Activated naive CD4-positive, alpha-beta T cell treated with anti-CD3 and anti-CD28 coated beads, Interleukin-2, amount 50 U/mL, for 72 hours (primary cell): ENCODE data around the gene VAT1. TPM values are rescaled to one million over a fixed set of nuclear protein-coding genes. Genes with fewer than 3 reads are reported as not detected.

ENCODE experiments used
- ATAC-seq, 2 donors: fragments of 150-1000 bp; cut with Tn5 transposase; 2 replicates each; pipeline ENCODE4 v1.10.0; 2021; ENCODE audit warnings: mild to moderate bottlenecking in 2 of 2, moderate library complexity in 2 of 2
- DNase-seq, 2 donors: peaks; one replicate each; pipeline ENCODE4 v3.0.0; 2021 to 2022; ENCODE audit warnings: low spot score in 2 of 2
- H3K27ac Mint-ChIP-seq, 2 donors: one replicate each; pipeline ENCODE4 v1.8.0; 2022; ENCODE audit warnings: mild to moderate bottlenecking in 2 of 2, mixed read lengths in 2 of 2
- H3K36me3 Mint-ChIP-seq, 2 donors: one replicate each; pipeline ENCODE4 v1.8.0; 2022; ENCODE audit warnings: mixed read lengths in 2 of 2
- H3K9me3 Mint-ChIP-seq, 2 donors: one replicate each; pipeline ENCODE4 v1.8.0; 2022; ENCODE audit warnings: mixed read lengths in 2 of 2
- total RNA-seq, 2 donors: library from RNA; stranded (reverse); gene quantifications; one replicate each; pipeline ENCODE4 v1.2.3, GENCODE V29; 2022

VAT1 gene
- total RNA-seq, 2 donors from 2014 or later: 28.3 to 35.7 TPM

DNA sequence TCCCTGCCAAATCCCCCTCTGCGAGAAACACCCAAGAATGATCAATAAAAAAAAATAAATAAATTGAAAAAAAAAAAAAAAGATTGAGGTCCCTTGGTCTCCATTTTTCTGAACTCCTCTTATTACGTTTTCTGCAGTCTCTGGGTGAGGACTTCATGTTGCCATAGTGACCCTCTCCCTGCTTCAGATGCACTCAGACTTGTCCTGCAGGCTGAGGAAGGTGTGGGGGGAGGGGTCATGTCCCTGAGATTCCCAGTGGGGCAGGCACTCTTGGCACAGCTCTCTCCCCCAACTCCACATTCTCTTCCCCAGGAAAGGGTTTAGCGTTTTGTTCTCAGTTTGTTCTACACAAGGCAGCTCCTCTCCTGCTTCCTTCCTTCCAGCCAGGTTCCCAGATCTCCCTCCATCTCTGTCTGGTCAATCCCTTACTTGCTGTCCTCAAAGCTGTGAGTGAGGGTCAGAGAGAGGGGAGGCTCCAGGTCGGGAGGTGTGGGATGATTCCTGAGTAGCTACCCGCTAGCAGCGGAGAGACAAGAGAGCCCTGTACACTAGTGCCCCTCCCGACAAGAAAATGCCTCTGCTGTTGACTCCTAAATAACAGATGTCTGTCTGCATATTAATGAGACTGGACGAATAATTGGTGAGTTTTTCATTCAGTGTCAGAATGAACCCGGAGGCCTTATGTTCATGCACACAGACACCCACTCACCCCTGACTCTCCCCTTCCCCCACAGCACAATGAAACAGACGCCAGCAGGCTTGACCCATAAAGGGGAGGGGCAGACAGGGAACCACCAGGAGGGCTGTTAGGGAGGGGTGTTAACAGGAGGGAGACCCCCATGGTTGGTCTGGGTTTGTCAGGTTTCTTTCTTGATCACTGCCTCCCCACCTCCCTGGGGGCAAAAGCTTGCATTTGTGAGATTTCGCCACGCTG, 12.0 kb upstream of the VAT1 start:
- H3K27ac Mint-ChIP-seq: no peak overlapping the region
- H3K36me3 Mint-ChIP-seq: no peaks in the 10 kb centered on the region
- no peaks in the 10 kb centered on the region for H3K9me3 Mint-ChIP-seq
- DNase-seq (no peak), ATAC-seq (no peak)

DNA sequence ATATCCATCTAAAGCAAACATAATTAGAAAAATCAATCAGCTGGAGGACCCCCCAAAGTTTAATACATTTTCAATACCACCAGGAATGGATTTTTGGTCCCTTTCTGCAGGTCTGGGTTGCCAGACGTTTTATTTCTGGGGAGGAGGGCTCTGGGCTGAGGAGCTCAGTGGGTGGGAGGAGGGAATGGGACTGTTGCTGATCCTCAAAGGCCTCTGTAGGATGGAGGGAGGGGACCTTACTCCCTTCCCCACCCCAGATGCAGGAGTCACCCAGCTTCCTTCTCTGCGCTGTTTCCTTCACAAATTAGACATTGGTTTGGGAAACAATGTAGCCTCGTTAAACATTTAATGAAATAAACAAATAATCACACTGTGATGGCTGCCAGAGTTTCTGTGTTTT, 9.5 kb upstream of the VAT1 start:
- no peak for ATAC-seq
- DNase-seq: no peak
- no peak overlapping the region for H3K27ac Mint-ChIP-seq
- no peaks in the 10 kb centered on the region for H3K36me3 Mint-ChIP-seq
- no peaks in the 10 kb centered on the region for H3K9me3 Mint-ChIP-seq

DNA sequence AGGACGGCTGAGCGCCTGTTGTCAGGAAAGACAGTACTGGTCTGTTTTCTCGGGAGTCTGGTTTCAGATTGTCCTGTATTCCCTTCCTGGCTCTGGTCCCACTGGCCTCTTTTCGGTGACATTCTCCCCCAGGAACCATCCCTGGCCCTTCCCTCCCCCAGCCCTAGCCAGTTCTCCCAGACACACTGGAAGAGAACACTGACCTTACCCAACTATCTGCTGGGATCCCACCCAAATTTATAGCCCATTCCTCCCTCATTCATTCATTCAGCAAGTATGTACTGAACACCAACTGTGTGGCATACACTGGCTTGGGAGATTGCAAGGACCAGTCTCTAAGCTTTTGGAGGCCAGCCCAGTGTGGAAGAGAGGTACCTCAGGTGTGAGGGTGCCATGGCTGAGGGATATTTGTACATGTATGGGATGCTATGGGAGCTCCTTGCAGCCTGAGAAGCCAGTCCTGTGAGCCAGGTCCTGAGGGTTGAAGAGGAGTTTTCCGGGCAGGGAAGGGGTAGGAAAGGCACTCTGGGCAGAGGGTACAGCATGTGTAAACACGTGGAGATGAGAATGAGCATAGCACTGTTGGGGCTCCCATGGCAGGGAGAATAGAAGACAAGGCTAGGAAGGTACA, 8.1 kb upstream of the VAT1 start:
- Mint-ChIP-seq H3K9me3 (no peaks in the 10 kb centered on the region), H3K36me3 (no peaks in the 10 kb centered on the region), H3K27ac (no peak overlapping the region)
- DNase-seq (no peak), ATAC-seq (no peak)

DNA sequence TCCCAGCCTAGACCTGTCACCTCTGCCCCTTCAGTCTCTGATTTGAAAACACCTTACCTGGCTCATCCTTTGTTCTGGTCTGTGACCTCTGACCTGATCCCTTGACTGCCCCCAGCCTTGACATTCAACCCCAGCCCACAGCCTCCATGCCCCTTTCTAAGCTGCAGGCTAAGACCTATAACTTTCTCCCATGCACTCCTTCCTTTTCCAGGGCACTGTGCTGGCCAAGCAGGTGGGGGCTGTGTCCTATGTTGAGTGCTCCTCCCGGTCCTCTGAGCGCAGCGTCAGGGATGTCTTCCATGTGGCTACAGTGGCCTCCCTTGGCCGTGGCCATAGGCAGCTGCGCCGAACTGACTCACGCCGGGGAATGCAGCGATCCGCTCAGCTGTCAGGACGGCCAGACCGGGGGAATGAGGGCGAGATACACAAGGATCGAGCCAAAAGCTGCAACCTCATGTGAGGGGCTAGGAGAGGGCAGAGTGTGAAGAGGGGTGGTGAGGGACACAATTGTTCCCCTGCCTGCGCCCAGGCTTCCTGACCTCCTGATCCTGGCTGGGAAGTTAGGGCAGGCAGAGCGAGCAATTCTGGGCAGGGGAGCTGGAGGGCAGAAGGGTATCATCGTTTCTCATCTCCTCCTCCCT, 6.2 kb upstream of the VAT1 start:
- Mint-ChIP-seq H3K9me3 (no peaks in the 10 kb centered on the region), H3K36me3 (no peaks in the 10 kb centered on the region), H3K27ac (peak overlapping the region in 1 of 2 donors; percentile 79)
- DNase-seq: no peak
- ATAC-seq: no peak

DNA sequence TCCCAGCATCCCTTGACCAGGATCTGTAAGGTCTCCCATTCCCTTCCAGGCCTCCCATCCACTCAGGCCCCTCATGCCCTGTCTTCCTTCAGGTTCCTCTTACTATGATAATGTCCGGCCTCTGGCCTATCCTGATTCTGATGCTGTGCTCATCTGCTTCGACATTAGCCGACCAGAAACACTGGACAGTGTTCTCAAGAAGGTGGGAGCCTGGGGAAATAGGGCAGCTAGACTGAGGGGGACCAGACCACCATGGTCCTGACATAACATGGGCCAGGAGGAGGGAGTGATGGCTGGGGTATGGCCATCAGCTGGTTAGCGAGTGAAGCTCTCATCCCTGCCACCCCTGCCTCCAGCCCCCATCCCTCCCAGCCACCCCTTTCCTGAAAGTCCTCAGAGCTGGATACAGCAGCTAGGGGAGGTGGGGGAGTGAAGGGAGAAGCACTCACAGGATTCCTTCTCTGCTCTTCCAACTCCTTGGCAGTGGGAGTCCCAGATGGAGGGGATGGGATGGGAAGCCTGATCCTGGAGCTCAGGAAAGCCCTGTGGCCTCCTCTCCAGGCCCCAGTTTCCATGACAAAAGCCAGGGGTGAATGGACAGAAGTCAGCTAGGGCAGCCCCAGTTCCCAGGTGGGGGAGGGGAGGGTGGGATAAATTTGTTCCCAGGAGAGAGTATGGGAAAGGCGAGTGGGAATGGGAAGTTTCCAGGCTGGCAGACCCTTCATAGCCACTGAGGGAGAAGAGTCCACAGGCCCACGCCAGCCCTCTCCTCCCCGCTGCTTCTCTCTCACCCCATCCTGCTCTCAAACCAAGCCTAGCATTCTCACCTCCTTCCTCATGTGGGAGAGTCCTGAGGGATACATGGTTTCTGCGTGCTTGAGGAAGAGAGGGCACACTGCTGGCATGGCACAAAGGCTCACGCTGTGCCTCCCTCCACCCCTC, 5.2 kb upstream of the VAT1 start:
- DNase-seq (no peak), ATAC-seq (no peak)
- H3K36me3 Mint-ChIP-seq: no peaks in the 10 kb centered on the region
- peak overlapping the region in 1 of 2 donors; percentile 16 for H3K27ac Mint-ChIP-seq
- H3K9me3 Mint-ChIP-seq: no peaks in the 10 kb centered on the region

DNA sequence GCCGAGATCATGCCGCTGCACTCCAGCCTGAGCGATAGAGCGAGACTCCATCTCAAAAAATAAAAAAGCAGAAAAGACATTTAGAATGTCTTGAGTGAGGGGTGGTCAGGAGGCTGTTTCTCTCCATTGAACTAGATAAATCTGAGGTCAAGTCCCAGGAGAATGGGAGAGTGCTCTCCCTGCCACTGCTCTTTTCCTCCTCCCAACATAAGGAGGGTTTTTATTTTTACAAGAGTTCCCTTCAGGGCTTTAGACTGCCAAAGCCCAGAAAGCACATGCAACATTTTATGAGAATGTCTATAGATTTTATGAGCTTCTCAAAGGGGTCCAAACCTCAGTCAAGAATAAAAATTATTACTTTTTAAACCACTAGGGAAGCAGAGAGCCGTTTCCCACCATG, 4.4 kb upstream of the VAT1 start:
- H3K27ac Mint-ChIP-seq: no peak overlapping the region
- no peaks in the 10 kb centered on the region for H3K36me3 Mint-ChIP-seq
- ATAC-seq (no peak), DNase-seq (no peak)
- H3K9me3 Mint-ChIP-seq: no peaks in the 10 kb centered on the region

DNA sequence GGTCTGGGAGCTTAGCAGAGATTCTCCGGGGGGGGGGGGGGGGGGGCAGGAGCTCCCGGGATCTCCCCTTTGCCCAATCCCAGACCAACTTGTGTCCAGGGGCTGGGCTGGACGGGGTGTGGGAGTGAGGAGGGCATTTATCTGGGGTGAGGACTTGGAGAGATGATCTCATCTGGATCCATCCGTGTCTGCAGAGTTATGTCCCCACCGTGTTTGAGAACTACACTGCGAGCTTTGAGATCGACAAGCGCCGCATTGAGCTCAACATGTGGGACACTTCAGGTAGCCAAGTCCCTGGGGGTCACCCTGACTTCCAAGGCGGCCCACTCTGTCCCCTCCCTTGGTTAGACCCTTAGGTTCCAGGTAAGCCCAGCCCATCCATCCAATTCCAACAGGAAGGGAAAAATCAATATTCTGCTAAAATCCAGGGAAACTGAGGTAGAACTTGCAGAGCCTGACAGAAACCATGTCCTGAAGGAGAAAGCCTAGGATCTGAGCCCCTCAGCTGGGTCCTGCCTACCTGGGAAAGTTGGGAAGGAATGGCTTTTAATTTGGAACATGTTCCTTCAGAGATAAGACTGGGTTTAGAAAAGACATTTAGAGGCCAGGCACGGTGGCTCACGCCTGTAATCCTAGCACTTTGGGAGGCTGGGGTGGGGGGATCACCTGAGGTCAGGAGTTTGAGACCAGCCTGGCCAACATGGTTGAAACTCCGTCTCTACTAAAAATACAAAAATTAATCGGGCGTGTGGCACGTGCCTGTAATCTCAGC, 3.8 kb upstream of the VAT1 start:
- H3K27ac Mint-ChIP-seq: no peak overlapping the region
- no peaks in the 10 kb centered on the region for H3K9me3 Mint-ChIP-seq
- DNase-seq: no peak
- no peaks in the 10 kb centered on the region for H3K36me3 Mint-ChIP-seq
- no peak for ATAC-seq

DNA sequence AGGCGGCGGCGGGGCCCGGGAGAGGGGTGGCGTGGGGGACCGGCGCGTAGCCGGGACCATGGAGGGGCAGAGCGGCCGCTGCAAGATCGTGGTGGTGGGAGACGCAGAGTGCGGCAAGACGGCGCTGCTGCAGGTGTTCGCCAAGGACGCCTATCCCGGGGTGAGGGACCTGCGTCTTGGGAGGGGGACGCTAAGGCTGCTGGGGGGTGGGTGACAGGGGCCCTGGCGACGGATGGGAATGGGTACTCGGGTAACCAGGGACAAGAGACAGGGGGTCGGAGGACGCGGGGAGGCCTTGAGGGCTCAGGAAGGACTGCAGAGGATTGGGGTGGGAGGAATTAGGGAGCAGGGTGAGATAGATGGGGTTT, 3.1 kb upstream of the VAT1 start:
- H3K27ac Mint-ChIP-seq: peak overlapping the region; percentile 48 to 50
- ATAC-seq (no peak), DNase-seq (no peak)
- H3K36me3 Mint-ChIP-seq: no peaks in the 10 kb centered on the region
- H3K9me3 Mint-ChIP-seq: no peaks in the 10 kb centered on the region

DNA sequence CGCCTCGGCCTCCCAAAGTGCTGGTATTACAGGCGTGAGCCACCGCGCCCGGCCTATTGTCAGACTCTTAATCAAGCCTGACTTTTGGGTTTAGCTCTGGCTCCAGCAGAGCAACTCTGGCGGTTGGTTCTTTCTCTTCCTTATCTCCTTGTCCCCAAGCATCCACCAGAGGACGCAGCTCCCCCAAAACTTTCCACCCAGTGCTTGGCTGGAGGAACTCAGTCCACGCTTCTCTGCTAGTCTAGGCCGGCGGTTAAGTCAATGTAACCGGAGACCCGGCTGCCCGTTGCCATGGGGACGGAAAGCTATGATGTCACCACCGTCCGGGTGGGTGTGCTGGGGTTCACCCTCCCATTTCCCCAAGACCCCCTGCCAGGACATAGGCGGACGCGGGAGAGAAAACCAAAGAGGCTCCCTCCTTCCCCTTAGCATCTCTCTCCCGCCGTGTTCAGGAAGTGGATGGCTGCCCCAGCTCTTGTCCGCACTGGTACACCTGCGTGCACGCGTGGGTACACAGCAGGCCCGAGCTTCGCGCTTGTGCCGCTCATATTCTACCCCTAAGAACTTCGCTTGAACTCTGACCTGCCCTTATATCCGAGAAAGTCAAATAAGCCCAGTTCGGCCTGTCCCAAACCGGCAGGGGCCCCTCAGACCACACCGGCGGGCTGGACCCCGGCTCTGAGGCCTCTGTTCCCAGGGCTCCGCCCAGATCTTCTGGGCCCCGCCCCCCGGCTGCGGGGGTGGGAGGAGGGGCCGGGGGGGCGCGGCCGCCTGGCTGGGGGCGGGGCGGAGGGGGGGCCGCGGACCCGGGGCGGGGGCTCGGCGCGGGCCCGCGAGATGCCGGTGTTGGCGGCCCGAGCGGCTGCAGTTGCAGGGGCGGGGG, 2.5 kb upstream of the VAT1 start, which contains the start of gene RND2:
TSS of gene RND2 (plus strand) at position 825 of the 883 bp plus-strand sequence. CDS start 117 bp downstream, outside the sequence.
- DNase-seq (peak; percentile 75 to 78), ATAC-seq (peak; percentile 66 to 67)
- Mint-ChIP-seq H3K36me3 (no peaks in the 10 kb centered on the region), H3K9me3 (no peaks in the 10 kb centered on the region), H3K27ac (peak within 1 kb of the TSS; percentile 48 to 96)

DNA sequence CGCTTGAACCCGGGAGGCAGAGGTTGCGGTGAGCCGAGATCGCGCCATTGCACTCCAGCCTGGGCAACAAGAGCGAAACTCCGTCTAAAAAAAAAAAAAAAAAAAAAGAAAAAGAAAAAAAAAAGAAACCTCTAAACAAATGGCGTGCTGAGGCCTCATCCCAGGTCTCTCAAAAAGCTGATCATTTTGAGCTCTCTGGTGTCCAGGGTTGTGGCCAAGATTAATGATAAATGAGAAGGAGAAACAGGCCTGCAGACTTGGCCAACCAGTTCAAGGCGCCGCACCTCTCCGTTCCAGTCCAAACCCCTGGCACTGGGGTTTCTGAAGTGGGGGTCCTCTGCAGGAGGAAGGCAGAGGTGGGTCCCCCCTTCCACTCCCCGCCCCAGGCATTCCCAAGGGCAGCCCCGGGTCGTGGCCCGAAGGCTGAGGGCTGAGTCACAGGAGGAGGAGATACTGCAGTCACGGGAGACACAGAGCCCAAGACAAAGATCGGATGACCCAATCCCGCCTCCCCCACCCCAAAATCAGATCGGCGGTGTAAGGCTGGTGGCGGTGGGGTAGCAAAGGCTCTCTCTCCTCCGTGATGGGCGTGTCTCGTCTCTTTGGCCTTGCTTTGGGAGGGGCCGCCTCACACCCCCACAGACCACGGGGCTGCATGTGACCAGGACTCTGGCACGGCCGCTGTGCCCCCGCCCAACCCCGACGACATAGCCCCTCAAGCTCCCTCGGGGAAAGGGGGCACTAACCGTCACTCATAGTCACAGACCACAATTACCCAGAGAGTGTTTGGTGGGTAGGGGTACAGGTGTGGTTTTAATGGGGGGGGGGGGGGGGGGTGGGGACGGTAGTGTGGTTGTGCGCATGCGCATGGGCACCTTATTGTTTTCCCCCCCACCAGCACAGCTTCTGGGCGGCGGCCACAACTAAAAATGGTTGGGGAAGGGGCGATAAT, 1.1 kb downstream of the VAT1 start:
- Mint-ChIP-seq H3K27ac (peak overlapping the region in 1 of 2 donors; percentile 94), H3K9me3 (no peaks in the 10 kb centered on the region), H3K36me3 (no peaks in the 10 kb centered on the region)
- no peak for DNase-seq
- no peak for ATAC-seq

DNA sequence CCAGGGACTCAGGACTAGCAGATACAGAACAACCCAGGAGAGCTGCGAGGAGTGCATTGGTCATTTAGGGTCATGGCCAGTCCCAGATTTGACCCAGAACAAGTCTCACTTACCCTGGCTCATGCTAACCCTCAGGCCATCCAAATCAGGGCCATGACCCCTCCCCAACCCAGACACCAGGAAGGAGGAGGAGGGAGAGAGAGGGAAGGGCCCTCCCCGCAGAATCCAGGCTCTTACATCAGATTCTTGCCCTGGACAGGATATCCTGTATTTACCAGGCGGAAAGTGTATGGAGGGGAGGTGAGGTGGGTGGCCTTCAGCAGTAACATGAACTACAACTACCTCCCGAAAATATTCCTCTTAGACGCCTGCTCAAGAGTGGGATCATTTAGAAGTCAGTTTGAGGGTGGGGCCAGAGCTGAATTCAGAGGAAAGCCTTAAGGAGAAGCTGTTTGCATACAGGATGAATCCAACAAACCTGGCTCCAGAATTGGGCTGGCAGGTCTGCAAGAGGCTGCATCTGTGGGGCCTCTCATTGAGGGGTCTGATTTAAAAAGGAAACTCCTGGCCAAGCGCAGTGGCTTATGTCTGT, 2.1 kb downstream of the VAT1 start:
- Mint-ChIP-seq H3K36me3 (no peaks in the 10 kb centered on the region), H3K9me3 (no peaks in the 10 kb centered on the region), H3K27ac (no peak overlapping the region)
- ATAC-seq: no peak
- DNase-seq: no peak

DNA sequence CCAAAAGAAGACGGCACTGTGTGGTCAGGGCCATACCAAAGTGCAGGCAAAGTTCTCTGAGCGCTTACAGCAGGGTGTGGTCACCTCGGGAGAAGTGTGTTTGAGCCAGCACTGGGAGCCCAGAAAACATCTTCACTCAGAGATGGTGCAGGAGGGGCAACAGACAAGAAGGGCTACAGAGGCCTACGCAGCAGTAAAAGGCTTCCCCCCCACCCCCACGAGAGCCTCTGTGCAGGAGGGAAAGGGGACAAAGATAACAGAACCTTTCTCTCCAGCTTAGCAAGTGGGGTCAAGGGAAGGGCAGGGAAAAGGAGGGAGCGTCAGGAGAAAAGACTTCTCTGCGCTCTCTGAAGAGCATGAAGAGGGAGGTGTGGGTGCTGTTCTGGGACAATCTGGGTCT, 2.8 kb downstream of the VAT1 start:
- Mint-ChIP-seq H3K9me3 (no peaks in the 10 kb centered on the region), H3K27ac (no peak overlapping the region), H3K36me3 (no peaks in the 10 kb centered on the region)
- no peak for DNase-seq
- ATAC-seq: no peak

DNA sequence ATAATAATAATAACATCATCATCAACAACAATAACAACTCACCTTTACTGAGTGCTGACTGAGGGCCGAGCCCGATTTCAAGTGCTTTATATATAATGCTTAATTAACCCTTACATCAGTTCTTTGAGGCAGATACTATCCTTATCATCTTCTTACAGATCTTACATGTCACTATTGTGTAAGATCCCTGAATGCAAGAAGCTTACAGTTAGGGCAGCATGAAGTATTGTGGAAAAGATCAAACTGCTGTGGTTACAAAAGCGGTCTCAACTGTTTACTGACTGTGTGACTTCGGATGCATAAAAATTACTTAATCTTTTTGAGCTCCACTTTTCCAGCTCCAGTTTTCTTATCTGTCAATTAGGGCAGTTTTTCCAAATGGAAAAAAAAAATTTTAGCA, 3.3 kb downstream of the VAT1 start:
- DNase-seq (no peak), ATAC-seq (no peak)
- Mint-ChIP-seq H3K27ac (no peak overlapping the region), H3K9me3 (no peaks in the 10 kb centered on the region), H3K36me3 (no peaks in the 10 kb centered on the region)
